SK-N-SH (cell line): ENCODE measurements around the gene CPNE7.

Experiments
- CTCF ChIP-seq: fragments of 200-600 bp; sonication (generic); IDR thresholded peaks from 2 replicates; pipeline ENCODE4 v1.6.1; 2017; ENCODE audit warnings: antibody characterized with exemption, mild to moderate bottlenecking, moderate library complexity
- EP300 ChIP-seq, 2 experiments: IDR thresholded peaks; 2 replicates each; pipeline versions ENCODE4 v1.4.0 to v1.6.1; 2012; ENCODE audit warnings: borderline replicate concordance in 1 of 2, low read depth in 1 of 2, low read length in 1 of 2
- EZH2phosphoT487 ChIP-seq: fragments of 200-600 bp; sonication (generic); IDR thresholded peaks from 2 replicates; pipeline ENCODE4 v1.6.1; 2017; ENCODE audit warnings: low read depth, mixed run types, mild to moderate bottlenecking, antibody characterized with exemption, moderate library complexity, borderline replicate concordance
- GATA2 ChIP-seq: sonication (generic); formaldehyde crosslinking; IDR thresholded peaks from 2 replicates; pipeline ENCODE4 v1.5.0; 2020; ENCODE audit warnings: mild to moderate bottlenecking, missing genetic modification reagents
- POLR2AphosphoS5 ChIP-seq: IDR thresholded peaks from 2 replicates; pipeline ENCODE4 v1.6.1; 2012; ENCODE audit warnings: low read depth, low read length
- RXRA ChIP-seq: IDR thresholded peaks from 2 replicates; pipeline ENCODE4 v1.4.0; 2012; ENCODE audit warnings: low read depth, mild to moderate bottlenecking, borderline replicate concordance
- SIN3A ChIP-seq: IDR thresholded peaks from 2 replicates; pipeline ENCODE4 v1.6.1; 2012; ENCODE audit warnings: low read depth, mild to moderate bottlenecking, low read length, moderate library complexity, borderline replicate concordance
- SMC3 ChIP-seq: IDR thresholded peaks from 2 replicates; pipeline ENCODE4 v1.6.1; 2012; ENCODE audit warnings: low read depth, low read length, improper control_type of control experiment
- TAF1 ChIP-seq: IDR thresholded peaks from 2 replicates; pipeline ENCODE4 v1.6.1; 2012; ENCODE audit warnings: low read depth, mild to moderate bottlenecking, low read length, moderate library complexity, borderline replicate concordance
- YY1 ChIP-seq: IDR thresholded peaks from 2 replicates; pipeline ENCODE4 v1.4.0; 2012; ENCODE audit warnings: low read depth, mild to moderate bottlenecking

- TF ChIP-seq EP300 (IDR thresholded peaks at IDR 0.05; ENCODE audit: borderline replicate concordance in 1 of 2, low read depth in 1 of 2, low read length in 1 of 2) (no peak), CTCF (no peak), SIN3A (no peak), TAF1 (no peak), POLR2AphosphoS5 (no peak), YY1 (no peak), EZH2phosphoT487 (no peak), SMC3 (no peak), GATA2 (CRISPR knock-in tag) (no peak), RXRA (no peak)
Measured at GRCh38 chr16:89618109-89618998, 42.8 kb downstream of the CPNE7 start.
